HL-60 (cell line): ENCODE measurements around the gene COCH.

Experiments
- DNase-seq, 2 experiments: peaks; one replicate each; pipeline ENCODE4 v3.0.0-alpha.2; 2010 to 2020; ENCODE audit warnings: low read depth in 1 of 2, low spot score in 1 of 2
- H3K27ac ChIP-seq: fragments of 250-450 bp; sonication (Bioruptor Pico); replicated peaks from 2 replicates; pipeline ENCODE4 v1.5.1; 2020; ENCODE audit warnings: mild to moderate bottlenecking, moderate library complexity
- H3K27me3 ChIP-seq: fragments of 250-450 bp; sonication (Bioruptor Pico); 2 replicates; pipeline ENCODE4 v1.5.1; 2021; ENCODE audit warnings: mild to moderate bottlenecking, moderate library complexity; ENCODE audit not compliant: insufficient read depth, poor library complexity, severe bottlenecking
- H3K4me3 ChIP-seq: replicated peaks from 2 replicates; pipeline ENCODE4 v1.5.1; 2011; ENCODE audit warnings: mild to moderate bottlenecking, control low read depth, low read length; ENCODE audit not compliant: insufficient read depth
- CTCF ChIP-seq: IDR thresholded peaks from one replicate; pipeline ENCODE4 v1.5.1; 2011; ENCODE audit warnings: low read length, control low read depth, inconsistent platforms; ENCODE audit not compliant: insufficient read depth
- GABPA ChIP-seq: IDR thresholded peaks from 2 replicates; pipeline ENCODE4 v1.6.1; 2012; ENCODE audit warnings: low read depth
- POLR2AphosphoS5 ChIP-seq: IDR thresholded peaks from 2 replicates; pipeline ENCODE4 v1.6.1; 2012; ENCODE audit warnings: low read depth
- REST ChIP-seq: IDR thresholded peaks from 2 replicates; pipeline ENCODE4 v1.6.1; 2012; ENCODE audit warnings: low read depth; ENCODE audit not compliant: insufficient replicate concordance
- SPI1 ChIP-seq: IDR thresholded peaks from 2 replicates; pipeline ENCODE4 v1.6.1; 2012; ENCODE audit warnings: low read depth, mild to moderate bottlenecking, borderline replicate concordance

Gene COCH

GRCh38 chr14:30838351-30838750 is 36.0 kb upstream of the COCH start:
- no peak for TF ChIP-seq GABPA
- TF ChIP-seq POLR2AphosphoS5: no peak
- no peak for TF ChIP-seq CTCF
- TF ChIP-seq REST: no peak
- no peak for TF ChIP-seq SPI1
- no peak overlapping the region for H3K27ac ChIP-seq
- H3K4me3 ChIP-seq: no peak overlapping the region
- DNase-seq: no peak
- H3K27me3 ChIP-seq: no peaks in the 10 kb centered on the region

- Histone ChIP-seq H3K27me3 (no peaks in the 10 kb centered on the region), H3K27ac (no peak overlapping the region), H3K4me3 (no peak overlapping the region)
- TF ChIP-seq SPI1 (no peak), POLR2AphosphoS5 (no peak), REST (no peak), CTCF (no peak), GABPA (no peak)
- DNase-seq: no peak
These were observed 34.1 kb upstream of the COCH start for GRCh38 chr14:30840086-30840779.

- H3K27ac ChIP-seq: no peak overlapping the region
- DNase-seq: no peak
- TF ChIP-seq GABPA (no peak), SPI1 (no peak), REST (no peak), POLR2AphosphoS5 (no peak), CTCF (no peak)
- H3K27me3 ChIP-seq: no peaks in the 10 kb centered on the region
- no peak overlapping the region for H3K4me3 ChIP-seq
These were observed 31.9 kb upstream of the COCH start for GRCh38 chr14:30842431-30842830.
